AML-193 (cell line): ENCODE results near the gene NANOGP8.
A peak's percentile ranks its signal among the peaks of the same experiment; 100 is the strongest.

Source experiments
- DNase-seq, 2 experiments: peaks; one replicate each; lab custom pipeline; 2025; lab: John Stamatoyannopoulos, UW

The NANOGP8 gene

DNA sequence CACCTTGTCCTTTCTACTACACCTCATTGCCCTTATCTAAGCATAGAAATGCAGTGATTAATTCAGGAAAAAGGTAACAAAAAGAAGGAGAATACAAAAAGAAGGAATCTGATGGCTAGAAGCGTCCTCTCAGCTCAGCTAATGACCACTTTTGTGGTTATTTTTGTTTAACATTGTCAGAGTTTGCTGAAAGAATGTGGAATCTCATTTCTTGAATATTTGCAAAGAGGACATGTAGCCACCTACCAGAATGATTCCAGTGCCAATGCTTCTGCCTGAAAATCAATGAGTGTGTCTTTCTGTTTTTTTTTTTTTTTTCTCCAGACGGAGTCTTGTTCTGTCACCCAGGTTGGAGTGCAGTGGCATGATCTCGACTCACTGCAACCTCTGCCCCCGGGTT lies 24.5 kb downstream of the NANOGP8 start:
- DNase-seq: no peak

- DNase-seq: no peak
These were observed 26.5 kb downstream of the NANOGP8 start for GRCh38 chr15:35058534-35059054.

DNA sequence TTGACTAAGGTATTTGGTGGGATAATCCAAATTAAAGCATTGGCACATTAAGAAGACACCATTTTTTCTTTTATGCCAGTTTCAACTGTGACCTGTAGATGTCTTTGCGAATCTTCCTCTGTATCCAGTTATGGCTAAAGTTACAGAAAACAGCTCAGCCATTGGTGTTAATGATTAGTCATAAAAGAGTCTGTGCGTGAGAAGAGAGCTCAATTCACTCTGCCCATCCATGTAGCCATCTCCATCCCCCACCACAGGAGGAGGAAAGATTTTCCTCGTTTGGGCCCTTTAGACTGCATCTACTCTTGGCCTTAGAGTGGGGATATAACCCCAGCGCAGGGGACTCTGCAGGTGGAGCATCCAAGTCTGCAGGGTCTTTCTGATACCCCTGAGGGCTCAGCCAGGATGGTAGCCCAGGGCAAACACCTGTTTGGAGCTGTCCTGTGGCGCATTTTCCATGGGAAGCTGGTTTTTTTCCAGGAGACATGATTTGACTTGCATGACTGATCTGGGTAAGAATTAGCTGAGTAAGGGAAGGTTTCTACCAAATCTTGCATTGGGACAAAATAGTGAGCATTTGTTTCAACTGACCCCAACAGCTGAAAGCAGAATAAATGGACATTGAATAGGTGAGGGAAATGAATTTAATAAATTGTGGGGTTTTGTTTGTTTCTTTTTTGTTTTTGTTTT lies 29.5 kb downstream of the NANOGP8 start:
- DNase-seq: no peak

DNA sequence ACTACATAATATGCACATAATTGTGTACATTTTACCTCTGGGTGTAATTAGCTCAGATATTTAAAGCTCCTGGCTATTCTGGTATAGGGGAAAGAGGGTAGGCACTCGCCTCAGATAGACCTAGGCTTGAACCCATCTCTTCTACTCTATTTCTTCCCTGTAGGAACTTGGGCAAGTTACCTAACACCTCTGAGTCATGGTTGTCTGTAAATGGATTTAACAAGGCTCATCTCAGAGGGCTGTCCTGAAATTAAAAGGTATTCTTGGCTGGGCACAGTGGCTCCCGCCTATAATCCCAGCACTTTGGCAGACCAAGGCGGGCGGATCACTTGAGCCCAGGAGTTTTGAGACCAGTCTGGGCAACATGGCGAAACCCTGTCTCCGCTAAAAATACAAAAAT lies 30.7 kb downstream of the NANOGP8 start:
- no peak for DNase-seq

DNA sequence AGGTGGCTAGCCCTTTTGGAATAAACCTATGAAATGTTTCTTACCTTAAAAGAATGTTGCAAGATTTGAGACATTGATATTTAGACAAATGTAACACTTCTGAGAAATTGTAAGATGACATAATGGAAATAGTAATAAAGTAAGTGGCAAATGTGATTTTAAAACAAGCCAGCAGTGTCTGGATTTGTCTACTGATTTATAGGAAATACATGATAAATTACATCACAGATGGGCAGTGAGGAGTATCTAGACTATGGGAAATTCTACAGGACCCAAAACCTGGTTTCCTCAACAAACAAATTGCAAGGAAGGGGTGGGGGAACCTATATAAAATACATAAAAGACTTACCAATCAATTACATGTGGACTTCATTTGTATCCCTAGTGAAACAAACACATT lies 37.1 kb downstream of the NANOGP8 start:
- DNase-seq: no peak

DNA sequence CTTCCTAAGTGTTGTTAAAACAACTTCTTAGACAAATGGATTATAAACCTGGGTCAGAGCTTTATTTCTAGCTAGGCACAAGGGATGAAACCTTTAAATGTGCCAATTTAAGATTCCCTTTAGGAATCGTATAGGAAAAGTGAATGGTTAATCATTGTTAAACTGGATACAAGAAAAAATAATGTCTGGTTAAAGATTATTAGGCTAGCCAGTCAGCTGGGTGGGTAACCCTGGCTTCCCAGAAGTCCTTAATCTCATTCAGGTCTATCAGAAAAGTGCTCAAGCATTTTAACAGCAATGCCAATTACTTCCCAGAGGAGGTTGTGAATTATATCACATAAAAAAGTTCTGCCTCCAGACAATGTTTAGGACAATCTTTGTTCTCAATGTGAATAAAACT lies 37.6 kb downstream of the NANOGP8 start:
- no peak for DNase-seq

- peak; percentile 58 to 61 for DNase-seq
These were observed 41.6 kb downstream of the NANOGP8 start for GRCh38 chr15:35043373-35044095.

- DNase-seq: no peak
These were observed 44.5 kb downstream of the NANOGP8 start for GRCh38 chr15:35040339-35041255.

DNA sequence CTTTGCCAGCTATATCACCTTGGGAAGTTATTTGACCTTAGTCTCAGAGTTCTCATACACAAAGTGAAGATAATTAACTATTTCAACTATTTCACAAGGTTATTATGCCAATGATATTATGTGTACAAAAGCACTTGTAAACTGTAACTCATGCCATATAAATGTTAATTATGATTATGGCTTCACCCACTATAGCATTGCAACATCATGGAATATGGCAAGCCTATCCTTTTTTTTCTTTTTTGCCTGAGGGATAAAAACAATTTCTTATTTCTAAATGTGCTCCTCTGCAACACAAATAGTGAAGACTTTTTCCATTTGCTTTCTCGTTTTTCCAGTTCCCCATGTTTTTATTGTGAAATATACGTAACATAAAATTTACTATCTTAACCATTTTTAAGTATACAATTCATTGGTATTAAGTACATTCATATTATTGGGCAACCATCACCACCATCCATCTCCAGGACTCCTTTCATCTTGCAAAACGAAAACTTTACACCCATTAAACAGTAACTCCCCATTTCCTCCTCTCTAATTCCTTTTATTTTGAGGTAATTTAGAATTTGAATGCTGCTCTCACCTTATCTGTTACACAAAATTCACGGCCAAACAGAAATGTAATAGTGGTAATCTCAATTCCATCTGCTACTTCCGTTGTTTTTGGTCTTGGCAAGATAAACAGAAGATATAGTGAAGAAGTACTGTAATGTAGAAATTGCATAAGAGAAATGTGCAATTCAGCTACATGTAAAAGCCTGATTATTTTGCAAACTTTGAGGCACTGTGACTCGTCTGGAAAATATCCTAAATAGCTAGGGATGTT lies 46.3 kb downstream of the NANOGP8 start:
- DNase-seq: peak in 1 of 2 experiments; percentile 11
